Measurements from ENCODE around the gene CCDC170.

DNA sequence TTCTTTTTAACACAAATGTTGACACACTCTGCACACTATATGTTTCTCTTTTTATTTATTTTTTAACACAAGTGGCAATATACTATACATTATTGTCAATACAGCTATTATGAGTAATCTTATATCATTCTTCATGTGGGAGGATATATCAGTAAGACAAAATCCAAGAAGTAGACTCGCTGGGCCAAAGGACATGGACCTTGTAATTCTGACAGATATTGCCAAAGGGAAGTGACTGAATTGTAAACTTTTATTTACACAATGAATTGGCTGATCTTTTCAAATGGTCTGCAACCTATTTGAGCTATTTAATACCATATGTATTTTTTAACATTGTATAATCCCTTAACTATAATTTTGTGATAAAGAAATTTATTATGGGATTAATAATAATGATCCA, 56.0 kb downstream of the CCDC170 start:
- TF ChIP-seq, protein P1, sequence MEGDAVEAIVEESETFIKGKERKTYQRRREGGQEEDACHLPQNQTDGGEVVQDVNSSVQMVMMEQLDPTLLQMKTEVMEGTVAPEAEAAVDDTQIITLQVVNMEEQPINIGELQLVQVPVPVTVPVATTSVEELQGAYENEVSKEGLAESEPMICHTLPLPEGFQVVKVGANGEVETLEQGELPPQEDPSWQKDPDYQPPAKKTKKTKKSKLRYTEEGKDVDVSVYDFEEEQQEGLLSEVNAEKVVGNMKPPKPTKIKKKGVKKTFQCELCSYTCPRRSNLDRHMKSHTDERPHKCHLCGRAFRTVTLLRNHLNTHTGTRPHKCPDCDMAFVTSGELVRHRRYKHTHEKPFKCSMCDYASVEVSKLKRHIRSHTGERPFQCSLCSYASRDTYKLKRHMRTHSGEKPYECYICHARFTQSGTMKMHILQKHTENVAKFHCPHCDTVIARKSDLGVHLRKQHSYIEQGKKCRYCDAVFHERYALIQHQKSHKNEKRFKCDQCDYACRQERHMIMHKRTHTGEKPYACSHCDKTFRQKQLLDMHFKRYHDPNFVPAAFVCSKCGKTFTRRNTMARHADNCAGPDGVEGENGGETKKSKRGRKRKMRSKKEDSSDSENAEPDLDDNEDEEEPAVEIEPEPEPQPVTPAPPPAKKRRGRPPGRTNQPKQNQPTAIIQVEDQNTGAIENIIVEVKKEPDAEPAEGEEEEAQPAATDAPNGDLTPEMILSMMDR (IDR thresholded peaks at IDR 0.05; ENCODE audit: low read length): no peak
- TF ChIP-seq EZH2 (IDR thresholded peaks at IDR 0.05; ENCODE audit: borderline replicate concordance, low read length): no peak
